GM23248 (cell line): ENCODE results near the gene SARM1.

Source experiments
- EZH2 ChIP-seq: fragments of 200-600 bp; sonication (generic); IDR thresholded peaks from 2 replicates; pipeline ENCODE4 v1.6.1; 2018; ENCODE audit warnings: antibody characterized with exemption, mild to moderate bottlenecking; ENCODE audit not compliant: insufficient read depth, poor library complexity, severe bottlenecking
- EZH2phosphoT487 ChIP-seq: fragments of 200-600 bp; sonication (generic); IDR thresholded peaks from 2 replicates; pipeline ENCODE4 v1.6.1; 2018; ENCODE audit warnings: antibody characterized with exemption, moderate library complexity, mild to moderate bottlenecking, low read depth; ENCODE audit not compliant: insufficient read depth

DNA sequence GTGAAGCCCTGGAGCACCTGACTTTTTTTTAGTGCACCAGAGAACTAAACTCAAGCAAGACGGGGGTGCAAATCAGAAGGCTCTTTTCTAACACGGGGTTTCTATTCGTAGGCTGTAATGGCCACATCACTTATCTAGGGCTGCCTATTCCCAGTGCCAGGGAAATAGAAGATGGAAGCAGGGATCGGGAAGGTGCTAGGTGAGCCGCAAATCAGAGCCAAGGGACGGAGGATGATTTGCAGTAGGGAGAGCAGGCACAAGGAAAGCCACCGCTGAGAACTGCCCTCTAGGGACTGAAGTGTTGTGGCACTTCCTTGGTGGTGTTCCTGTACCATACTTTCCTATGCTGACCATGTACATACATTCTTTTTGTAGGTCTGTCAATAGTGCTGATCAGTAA, 42.3 kb downstream of the SARM1 start:
- no peak for TF ChIP-seq EZH2
- no peak for TF ChIP-seq EZH2phosphoT487
